Spleen (tissue), 7 donors: Measurements from ENCODE around the gene KATNAL1.

Source experiments
- POLR2A ChIP-seq, 3 donors: fragments of 450-650 bp; IDR thresholded peaks; one replicate each; pipeline ENCODE4 v1.5.1; 2017; ENCODE audit warnings: antibody characterized with exemption in 3 of 3, mild to moderate bottlenecking in 1 of 3
- POLR2AphosphoS5 ChIP-seq, 3 donors: sonication (generic); formaldehyde crosslinking; IDR thresholded peaks; one replicate each; pipeline ENCODE4 v1.5.1; 2017; ENCODE audit warnings: antibody characterized with exemption in 3 of 3
- TF ChIP-seq, protein P1 (sequence below), 11 experiments: fragments of 200-600 bp in 7 of 11; fragments of 450-650 bp in 4 of 11; sonication (generic) in 4 of 11; IDR thresholded peaks in 8 of 11; conservative IDR thresholded peaks in 3 of 11; 1 replicate in 7 of 11; 2 replicates in 4 of 11; pipeline versions ENCODE4 v1.4.0 to v1.8.0; 2016 to 2021; ENCODE audit warnings: antibody characterized with exemption in 11 of 11, inconsistent platforms in 4 of 11, mild to moderate bottlenecking in 1 of 11
- donor health status: DM: no; HTN: no; CAD: no; lungs with moderate emphysema.
- donor health status: DM: no; HTN: no; CAD: no.
- donor health status: DM: no; HTN: no; CAD: no.

DNA sequence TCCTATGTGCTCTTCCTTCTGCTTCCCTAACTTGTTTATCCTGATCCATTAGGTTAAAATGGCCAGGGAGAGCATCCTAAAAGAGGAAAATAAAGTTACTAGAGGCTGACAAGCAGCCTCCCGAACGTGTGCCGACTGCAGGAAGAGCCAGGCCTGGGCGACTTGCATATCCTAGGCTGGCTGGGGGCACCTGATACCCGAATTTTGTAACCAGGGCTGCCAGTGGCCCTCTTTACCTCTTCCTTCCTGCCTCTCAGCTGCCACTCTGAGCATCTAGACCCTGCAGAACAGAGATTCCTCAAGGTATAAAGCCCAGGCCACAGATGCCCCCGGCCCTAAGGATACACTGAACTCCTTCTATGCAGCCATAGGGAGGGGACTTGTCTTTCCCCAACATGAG lies 48.5 kb upstream of the KATNAL1 start:
- TF ChIP-seq POLR2A (IDR thresholded peaks at IDR 0.05) (no peak), POLR2AphosphoS5 (IDR thresholded peaks at IDR 0.05) (no peak)
- TF ChIP-seq, protein P1, sequence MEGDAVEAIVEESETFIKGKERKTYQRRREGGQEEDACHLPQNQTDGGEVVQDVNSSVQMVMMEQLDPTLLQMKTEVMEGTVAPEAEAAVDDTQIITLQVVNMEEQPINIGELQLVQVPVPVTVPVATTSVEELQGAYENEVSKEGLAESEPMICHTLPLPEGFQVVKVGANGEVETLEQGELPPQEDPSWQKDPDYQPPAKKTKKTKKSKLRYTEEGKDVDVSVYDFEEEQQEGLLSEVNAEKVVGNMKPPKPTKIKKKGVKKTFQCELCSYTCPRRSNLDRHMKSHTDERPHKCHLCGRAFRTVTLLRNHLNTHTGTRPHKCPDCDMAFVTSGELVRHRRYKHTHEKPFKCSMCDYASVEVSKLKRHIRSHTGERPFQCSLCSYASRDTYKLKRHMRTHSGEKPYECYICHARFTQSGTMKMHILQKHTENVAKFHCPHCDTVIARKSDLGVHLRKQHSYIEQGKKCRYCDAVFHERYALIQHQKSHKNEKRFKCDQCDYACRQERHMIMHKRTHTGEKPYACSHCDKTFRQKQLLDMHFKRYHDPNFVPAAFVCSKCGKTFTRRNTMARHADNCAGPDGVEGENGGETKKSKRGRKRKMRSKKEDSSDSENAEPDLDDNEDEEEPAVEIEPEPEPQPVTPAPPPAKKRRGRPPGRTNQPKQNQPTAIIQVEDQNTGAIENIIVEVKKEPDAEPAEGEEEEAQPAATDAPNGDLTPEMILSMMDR (IDR thresholded peaks at IDR 0.05 in 8 of 11, conservative IDR thresholded peaks at IDR 0.05 in 3 of 11): no peak
